Muscle of arm (tissue), 12 donors: ENCODE data around the gene LMBR1. TPM values are rescaled to one million over a fixed set of nuclear protein-coding genes. Genes with fewer than 3 reads are reported as not detected.
"Not testable (repeated sequence)": the region's sequence is repeated elsewhere in the genome, so short reads cannot be mapped to it uniquely, and the experiment has no call there.

ENCODE experiments used
- DNase-seq: peaks from one replicate; pipeline ENCODE4 v3.0.0-alpha.2; 2013
- polyA plus RNA-seq, 12 donors: library from polyadenylated mRNA; unstranded; fragments of 120-200 nt; gene quantifications; one replicate each; pipeline ENCODE4 v1.2.1, GENCODE V29; 2013; ENCODE audit not compliant: insufficient read length in 12 of 12

Gene LMBR1
- polyA plus RNA-seq, 12 donors, result 27.9 to 77.6 (median 40.3) TPM; not detected in 1

DNA sequence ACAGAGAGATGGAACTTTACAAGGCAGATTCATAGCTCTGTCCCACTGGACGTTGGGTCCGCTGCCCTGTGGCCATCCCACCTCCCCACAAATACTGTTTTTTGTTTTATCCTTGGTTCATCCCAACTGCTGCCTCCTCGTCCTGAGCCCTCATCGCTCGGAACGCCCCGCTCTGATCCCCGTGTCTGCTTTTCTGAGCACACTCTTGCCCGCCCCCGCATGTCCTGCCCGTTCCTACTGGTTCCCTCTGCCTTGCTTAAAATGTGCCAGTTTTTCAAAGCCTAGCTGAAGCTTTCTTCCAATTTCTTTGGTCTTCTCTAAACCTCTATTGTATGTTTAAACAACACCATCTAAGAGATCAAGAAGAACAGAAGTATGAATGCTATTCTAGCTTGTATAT lies 233.0 kb downstream of the LMBR1 start:
- no peak for DNase-seq

DNA sequence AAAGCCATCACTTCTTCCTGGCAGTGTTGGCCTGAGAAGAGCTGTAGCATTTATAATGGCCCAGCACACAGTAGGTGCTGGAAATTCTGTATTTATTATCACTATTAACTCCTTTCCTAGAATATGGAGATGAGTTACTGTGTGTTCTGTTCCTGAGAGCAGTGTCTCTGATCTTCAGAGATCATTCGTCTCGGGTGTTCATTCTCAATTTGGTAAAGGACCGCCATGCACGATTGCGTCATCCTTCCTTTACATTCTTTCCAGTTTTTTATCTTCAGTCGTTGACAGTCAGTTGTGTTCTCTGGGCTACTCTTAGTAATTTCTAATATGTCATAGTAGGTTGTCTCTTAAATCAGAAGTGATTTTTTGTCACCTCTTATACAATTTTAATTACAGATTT lies 233.8 kb downstream of the LMBR1 start:
- no peak for DNase-seq

DNA sequence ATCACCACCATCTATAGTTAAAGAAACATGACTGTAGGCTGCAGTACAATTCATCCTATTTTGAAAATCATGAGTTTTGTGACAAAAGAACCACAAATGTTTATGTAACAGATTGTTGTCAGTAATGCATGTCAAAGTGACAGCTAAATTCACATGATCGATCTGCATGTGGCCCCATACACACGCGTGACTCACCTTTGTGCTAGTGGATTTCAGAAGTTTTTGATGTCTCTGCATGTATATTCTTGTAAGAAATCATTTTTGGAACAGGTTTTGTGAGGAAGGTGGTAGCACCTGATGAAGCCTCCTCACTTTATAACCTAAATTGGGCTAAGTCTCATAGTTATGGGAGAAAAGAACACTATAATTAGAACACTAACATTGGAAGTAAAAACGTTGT lies 235.3 kb downstream of the LMBR1 start:
- DNase-seq, result no peak

DNA sequence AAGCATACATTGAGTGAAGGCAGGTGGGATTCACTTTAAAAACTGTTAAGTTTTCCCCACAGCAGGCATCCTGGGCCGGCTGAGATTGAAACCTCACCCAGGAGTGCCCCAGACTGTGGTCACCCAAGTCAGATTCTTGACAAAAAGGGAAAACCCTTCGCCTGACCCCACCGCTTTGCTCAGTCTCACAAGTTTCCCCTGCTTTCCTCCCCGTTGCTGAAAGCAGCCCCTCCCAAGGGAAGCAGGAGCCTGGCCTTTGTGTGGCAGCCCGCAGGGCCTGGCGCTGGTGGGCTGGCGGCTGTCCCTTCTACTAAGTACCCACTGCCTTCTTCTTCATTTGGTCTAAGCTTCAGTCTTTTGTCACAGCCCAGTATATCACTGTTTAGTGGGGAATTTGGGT lies 236.4 kb downstream of the LMBR1 start:
- DNase-seq, result no peak

DNA sequence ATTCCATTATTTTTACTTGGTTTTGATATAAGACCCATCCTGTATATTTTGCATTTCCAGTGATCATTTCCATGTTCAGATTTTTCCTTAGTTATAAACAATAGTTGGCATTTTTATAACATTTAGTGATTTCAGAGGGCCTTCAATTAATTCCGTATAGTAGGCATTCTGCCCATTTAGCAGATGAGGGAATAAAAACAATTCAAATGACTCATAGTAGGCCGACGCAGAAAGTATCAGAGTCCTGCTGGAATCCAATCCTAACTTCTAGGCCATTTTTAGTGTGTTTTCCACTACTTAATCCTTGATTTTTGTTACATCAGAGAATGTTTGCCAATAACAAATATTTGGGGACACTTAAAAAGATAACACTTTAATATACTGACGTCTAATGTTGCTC lies 237.0 kb downstream of the LMBR1 start:
- no peak for DNase-seq

DNA sequence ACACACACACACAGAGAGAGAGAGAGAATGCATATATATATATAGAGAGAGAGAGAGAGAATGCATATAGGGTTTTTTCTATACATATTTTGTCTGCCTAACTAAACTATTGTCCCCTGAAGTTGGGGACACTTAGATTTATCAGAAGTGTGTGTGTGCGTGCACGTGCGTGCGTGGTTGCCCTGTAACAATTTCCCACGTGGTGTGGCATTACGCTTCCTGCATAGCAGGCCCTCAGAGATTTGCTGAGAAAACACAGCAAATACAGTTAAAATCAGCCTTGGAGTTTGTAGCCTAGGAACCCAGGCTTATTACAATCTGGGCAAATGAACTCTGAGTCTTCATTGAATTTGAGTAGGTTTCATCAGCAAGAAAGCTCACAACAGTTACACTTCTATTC lies 237.7 kb downstream of the LMBR1 start:
- no peak for DNase-seq

DNA sequence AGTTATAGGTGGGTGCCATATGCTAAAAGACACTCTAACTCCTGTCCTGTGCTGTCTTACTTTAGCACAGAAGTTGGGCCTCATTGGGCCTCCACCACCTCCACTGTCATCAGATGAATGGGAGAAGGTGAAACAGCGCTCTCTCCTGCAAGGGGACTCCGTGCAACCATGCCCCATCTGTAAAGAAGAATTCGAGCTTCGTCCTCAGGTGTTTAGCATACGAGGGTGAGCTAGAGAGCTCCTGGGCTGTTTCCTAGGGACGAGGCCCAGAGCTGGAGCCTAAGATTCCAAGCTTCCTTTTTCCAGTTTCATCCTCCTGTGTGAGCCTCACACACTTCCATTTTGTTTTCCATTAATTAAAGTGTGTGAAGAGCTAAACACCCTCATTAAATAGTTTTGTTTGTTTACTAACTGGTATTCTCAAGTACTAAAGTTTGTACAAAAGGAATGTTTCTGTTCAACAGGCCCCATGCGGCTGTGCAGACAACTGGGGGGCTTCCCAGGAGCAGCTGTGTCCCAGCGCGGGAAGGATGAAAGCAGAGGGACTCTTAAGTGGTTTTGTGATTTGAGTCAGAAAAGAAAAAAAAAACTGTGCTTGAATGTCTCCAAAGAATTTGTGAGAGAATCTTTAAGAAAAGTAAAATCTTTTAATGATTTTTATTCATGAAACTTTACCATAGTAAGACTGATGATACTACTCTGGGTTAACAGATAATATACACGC lies 238.3 kb downstream of the LMBR1 start:
- no peak for DNase-seq

DNA sequence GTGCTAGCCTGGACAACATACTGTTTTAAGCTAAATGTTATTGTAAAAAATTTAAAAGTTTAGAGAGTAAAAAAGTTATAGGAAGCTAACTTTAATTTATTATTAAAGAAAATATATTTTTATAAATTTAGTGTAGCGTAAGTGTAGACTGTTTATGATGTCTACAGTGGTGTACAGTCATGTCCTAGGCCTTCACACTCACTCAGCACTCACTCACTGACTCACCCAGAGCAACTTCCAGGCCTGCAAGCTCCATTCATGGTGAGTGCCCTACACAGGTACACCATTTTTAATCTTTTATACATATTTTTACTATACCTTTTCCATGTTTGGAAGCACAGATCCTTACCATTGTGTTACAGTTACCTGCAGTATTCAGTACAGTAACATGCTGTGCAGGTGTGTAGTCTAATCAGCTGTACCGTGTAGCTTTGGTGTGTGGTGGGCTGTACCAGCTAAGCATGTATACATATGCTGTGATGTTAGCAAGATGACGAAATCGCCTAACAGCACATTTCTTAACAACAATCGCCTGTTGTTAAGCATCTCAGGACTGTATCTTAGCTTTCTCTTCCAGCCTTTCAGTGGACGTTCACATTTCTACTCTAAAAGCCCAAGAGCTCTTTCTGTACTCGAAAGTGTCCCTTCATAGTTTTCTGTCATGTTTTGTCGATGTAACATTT lies 240.0 kb downstream of the LMBR1 start:
- no peak for DNase-seq

DNA sequence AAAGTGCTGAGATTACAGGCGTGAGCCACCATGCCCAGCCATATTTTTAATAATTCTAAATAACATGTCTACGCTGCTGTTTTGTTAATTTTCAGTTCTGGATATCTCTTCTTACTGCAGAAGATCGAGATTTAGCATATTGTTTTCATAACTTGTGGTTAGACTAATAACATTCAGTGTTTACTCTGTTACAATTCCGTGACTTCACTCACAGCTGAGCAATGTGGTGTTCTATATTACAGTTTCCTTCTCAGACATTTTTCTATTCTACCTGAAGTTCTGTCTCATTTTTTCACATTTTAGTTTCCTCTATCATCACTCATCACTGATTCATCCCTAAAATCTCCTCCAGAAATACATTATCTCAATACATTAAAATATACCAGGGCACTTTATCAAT lies 241.5 kb downstream of the LMBR1 start:
- no peak for DNase-seq

DNA sequence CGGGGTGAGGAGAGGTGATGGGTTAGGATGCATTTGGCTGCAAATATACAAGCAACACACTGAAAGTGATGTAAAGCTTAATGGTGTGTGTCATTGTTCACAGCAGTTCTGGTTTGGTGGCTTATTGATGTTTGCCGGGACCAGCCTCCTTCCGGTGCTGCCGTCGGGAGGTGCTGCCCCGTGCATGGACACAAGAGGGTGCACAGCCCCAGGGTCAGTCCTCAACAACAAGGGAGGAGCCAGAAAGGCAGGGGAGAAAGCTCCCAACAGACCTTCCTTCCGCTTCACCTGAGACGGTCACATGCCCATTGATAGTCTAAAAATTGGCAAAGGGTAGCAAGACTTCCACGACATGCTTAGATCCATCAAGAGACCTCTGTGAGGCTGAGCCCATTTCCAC lies 242.9 kb downstream of the LMBR1 start:
- no peak for DNase-seq

DNA sequence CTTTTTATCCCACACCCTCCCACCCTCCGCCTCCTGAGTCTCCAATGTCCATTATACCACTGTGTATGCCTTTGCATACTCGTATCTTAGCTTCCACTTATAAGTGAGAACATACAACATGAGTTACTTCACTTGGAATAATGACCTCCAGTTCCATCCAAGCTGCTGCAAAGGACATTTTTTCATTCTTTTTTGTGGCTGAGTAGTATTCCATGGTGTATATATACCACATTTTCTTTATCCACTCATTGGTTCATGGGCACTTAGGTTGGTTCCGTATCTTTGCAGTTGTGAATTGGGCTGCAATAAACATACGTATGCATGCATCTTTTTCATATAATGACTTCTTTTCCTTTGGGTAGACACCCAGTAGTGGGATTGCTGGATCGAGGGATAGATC lies 245.7 kb downstream of the LMBR1 start:
- not testable (repeated sequence) for DNase-seq

DNA sequence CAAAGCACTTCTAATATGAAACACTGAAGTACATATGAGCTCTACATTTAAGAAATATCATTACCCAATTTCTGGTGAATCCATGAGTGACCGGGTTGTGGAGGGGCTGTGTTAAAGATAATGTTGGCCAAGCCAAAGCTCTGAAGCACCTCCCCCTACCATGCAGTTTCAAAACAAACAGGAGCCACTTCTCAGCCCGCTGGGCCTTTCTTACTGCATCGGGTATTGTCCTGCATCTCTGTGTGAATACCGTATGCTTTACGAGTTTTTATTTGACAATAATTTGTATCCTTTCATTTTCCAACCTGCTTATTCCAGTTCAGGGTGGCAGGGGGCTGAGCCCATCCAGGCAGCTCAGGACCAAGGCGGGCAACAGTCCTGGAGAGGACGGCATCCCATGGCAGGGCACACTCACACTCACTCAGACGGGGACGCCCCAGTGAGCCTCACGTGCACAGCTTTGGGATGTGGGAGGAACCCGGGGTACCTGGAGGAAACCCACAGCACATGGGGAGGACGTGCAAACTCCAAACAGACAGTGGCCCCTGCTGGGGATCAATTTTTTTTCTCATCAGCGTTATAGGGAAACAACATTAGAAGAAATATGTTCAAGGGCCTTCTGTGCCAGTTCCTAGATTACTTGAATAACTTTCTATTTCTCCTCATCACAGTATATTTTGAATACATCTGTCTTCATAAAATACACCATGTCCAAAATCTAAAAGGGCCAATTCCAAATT lies 250.5 kb downstream of the LMBR1 start:
- DNase-seq, result no peak

DNA sequence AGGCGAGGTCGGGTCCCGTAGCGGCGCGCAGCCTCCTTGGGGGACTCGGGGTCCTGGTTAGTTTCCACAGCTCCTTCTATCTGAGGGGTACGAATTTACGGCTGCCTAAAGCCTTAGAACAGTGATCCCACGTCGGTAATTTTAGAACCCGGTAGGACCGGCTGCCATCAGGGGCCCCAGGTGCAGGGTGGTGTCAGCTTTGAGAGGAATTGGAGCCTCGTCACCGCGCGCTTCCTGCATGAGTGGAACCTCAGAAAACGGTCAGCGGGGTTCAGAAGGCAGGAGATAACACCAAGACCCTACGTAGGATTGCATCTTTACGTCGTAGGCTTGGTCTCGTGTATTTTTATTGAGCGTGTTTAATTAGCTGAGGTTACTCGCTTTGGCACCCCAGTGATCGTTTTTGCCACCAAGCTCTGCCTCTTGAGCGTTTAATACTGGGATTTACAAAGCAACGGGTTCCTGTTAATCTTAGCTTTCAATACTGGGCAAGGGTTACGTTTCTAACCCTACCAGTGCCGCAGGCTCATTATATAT lies 252.0 kb downstream of the LMBR1 start:
- DNase-seq, result no peak

DNA sequence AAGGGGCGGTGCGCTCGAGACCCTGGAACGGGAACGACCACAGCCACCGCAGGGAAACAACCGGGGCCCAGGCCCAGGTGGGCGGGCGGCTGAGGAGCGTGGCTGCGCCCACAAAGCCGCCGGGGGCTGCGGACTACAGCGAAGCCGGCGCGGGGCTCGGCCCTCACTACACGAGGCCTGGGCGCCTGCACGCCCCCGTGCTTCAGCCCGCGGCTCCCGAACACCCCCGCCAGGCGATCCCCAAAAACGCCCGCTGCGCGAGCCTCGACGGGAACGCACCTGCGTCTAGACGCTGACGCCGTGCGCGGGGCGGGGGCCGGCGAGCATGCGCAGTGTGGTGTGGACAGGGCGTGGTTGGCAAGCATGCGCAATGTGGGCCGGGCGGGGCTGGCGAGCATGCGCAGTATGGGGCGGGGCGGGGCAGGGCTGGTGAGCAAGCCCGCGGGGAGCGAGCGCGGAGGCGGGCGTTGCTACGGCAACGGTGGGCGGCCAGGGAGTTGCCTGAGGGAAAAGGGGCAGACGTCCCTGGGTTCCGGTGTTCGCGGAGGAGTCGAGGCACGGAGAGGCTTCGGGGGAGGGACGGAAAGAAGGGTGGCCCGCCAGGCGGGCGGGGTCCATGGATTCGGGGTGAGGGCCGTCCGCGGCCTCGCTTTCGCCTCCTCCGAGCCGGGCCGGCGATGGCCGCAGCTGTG lies 252.6 kb downstream of the LMBR1 start, which contains the start of gene RNF32:
Gene RNF32 (plus strand): TSS at position 518 of the 692 bp plus-strand sequence. CDS start 3,104 bp downstream, outside the sequence.
- DNase-seq, result peak; percentile 87

DNA sequence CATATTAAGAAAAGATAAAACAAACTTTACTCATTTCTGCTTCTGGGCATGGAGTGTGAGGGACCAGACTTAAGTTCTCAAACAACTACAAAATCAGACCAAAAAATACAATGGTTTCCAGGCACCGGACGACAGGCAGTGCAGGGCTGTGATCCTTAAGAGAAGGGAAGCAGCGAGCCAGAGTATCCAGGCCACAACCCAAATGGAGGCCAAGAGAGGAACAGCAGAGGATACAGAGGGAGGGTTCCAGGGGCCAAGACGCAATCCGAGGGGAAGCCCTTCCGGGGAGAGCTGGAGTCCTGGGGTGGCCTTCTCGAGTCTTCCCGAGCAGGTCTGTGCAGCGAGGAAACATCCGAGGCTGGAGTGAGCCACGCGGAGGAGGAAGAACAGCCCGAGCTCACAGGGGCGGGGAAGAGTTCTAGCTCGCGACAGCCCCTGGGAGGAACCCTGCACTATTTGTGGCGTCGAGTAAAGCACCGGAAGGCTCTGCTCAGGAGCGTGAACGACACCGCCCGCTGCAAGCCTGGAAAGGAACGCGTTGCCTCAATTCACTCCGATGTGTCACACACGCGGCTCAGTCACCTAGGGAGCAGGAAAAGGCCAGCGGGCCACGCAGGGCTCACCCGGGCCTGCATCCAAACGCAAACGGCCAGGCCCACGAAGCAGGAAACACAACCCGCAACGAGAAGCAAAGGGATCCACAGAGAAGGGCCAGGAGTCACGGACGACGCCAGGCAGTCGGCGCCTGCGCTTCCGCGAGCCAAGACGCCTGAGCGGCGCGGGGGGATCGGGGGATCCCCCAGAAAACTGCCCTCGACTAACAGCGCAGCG lies 253.3 kb downstream of the LMBR1 start:
- peak; percentile 12 for DNase-seq

DNA sequence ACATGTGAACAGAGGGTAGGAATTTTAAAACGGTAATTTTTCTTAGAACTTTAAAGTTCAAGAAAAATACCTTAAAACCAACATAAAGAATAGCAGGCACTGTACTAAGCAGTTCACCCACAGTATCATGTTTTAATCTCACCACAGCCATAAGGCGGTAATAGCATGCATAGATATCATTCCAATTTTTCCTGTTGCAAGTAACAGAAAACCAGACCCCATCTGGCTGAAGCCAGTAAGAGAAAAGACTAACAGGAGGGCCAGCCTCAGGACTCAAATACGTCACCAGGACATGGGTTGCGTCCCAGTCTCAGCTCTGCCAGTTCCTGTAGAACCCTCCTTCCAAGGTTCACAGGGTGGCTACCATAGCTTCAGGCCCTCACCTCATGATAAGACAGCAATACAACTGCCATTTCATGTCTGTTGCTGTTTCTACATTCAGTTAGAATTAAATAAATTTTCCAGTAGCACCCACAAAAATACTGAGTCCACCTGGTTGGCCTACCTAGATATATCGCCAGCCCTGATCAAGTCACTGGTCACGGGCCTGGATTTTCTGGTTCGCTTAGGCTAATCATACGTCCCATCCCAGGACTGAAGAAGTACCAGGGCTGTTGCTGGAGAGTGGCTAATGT lies 254.4 kb downstream of the LMBR1 start:
- DNase-seq, result no peak

DNA sequence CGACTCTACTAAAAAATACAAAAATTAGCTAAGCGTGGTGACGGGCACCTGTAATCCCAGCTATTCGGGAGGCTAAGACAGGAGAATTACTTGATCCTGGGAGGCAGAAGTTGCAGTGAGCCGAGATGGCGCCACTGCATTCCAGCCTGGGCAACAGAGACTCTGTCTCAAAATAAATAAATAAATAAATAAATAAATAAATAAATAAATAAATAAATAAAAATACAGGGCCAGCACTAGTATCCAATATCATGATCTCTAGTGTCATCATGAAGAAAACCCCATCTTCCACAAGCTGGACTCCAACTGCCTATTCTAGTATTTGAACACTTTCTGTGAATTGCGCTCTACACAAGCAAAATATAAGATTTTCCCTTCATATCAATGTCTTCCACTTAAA lies 255.9 kb downstream of the LMBR1 start:
- not testable (repeated sequence) for DNase-seq

DNA sequence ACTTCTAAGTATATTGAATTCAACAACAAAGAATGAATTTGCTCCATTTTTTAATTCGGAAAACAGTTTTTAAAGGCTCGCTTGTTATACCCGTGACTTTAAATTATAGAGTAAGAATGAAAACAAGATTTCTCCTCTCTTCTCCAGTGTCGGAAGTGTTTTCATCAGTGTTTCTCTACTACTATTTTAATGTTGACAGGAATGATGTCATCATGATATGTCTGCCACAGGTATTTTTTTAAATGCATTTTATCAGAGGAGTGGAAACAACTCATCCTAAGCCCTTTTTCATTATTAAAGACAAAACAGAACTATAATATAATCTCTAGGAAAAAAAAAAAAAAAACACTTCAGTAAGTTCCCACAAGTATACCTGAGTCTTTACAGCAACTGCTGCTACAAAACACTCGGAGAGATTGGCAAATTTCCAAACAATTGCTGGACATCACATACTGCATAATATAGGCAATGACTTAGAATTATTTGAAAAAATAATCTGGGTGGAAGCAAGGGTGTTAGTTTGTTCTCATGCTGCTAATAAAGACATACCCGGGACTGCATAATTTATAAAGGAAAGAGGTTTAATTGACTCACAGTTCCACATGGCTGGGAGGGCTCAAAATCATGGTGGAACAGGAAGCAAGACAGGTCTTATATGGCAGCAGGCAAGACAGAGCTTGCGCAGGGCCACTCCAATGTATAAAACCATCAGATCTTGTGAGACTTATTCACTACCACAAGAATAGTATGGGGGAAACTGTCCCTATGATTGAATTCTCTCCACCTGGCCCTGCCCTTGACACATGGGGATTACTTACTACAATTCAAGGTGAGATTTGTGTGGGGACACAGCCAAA lies 257.2 kb downstream of the LMBR1 start:
- no peak for DNase-seq

DNA sequence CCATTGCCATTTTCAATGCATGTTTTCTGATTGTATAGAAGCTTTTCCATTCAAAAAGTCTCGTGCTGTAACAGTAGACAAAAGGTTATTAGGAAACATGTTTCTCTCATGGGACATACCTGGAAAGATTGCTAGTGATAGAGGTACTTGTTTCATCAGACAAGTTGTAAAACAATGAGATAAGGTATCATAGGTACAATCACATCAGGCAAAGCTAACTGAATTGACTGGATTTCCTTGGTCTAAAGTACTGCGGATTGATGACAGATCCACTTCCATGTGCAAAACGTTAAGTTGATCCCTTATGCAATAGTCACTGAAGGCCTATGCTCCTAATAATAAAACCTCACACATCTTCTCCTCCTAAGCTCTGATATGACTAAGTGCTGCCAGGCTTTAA lies 258.9 kb downstream of the LMBR1 start:
- no peak for DNase-seq
